HG03457 (cell line): ENCODE data around the gene MAN2A1.

Experiments used
- ATAC-seq: cut with Tn5 transposase; IDR thresholded peaks from one replicate; pipeline ENCODE4 v1.9.1; 2021; ENCODE audit warnings: moderate number of reproducible peaks; ENCODE audit not compliant: unreplicated experiment

Gene MAN2A1

GRCh38 chr5:109704282-109704952, 14.7 kb downstream of the MAN2A1 start:
- ATAC-seq = no peak

GRCh38 chr5:109705596-109705995, 15.9 kb downstream of the MAN2A1 start:
- no peak for ATAC-seq

- ATAC-seq = no peak
These were observed 16.4 kb downstream of the MAN2A1 start for GRCh38 chr5:109706095-109706494.

GRCh38 chr5:109707531-109707930, 17.8 kb downstream of the MAN2A1 start:
- ATAC-seq = no peak

- no peak for ATAC-seq
These were observed 19.1 kb downstream of the MAN2A1 start for GRCh38 chr5:109708813-109709212.

- no peak for ATAC-seq
These were observed 19.5 kb downstream of the MAN2A1 start for GRCh38 chr5:109709225-109709624.

- no peak for ATAC-seq
These were observed 21.9 kb downstream of the MAN2A1 start for GRCh38 chr5:109711673-109712072.

- no peak for ATAC-seq
These were observed 23.7 kb downstream of the MAN2A1 start for GRCh38 chr5:109713453-109713852.

- ATAC-seq = no peak
These were observed 24.9 kb downstream of the MAN2A1 start for GRCh38 chr5:109714592-109714991.

GRCh38 chr5:109718216-109718615, 28.5 kb downstream of the MAN2A1 start:
- no peak for ATAC-seq

GRCh38 chr5:109718632-109719031, 28.9 kb downstream of the MAN2A1 start:
- no peak for ATAC-seq

- ATAC-seq = no peak
These were observed 30.3 kb downstream of the MAN2A1 start for GRCh38 chr5:109719978-109720377.

- ATAC-seq = no peak
These were observed 32.0 kb downstream of the MAN2A1 start for GRCh38 chr5:109721741-109722140.

GRCh38 chr5:109723606-109724005, 33.9 kb downstream of the MAN2A1 start:
- no peak for ATAC-seq

GRCh38 chr5:109725135-109725534, 35.4 kb downstream of the MAN2A1 start:
- ATAC-seq = no peak

GRCh38 chr5:109739741-109740728, 50.3 kb downstream of the MAN2A1 start:
- ATAC-seq = peak; percentile 93

GRCh38 chr5:109740966-109741365, 51.2 kb downstream of the MAN2A1 start:
- no peak for ATAC-seq

- no peak for ATAC-seq
These were observed 51.7 kb downstream of the MAN2A1 start for GRCh38 chr5:109741390-109741789.

GRCh38 chr5:109743041-109743531, 53.4 kb downstream of the MAN2A1 start:
- no peak for ATAC-seq

GRCh38 chr5:109743770-109744212, 54.1 kb downstream of the MAN2A1 start:
- no peak for ATAC-seq

GRCh38 chr5:109744261-109744660, 54.5 kb downstream of the MAN2A1 start:
- no peak for ATAC-seq

GRCh38 chr5:109748546-109748945, 58.8 kb downstream of the MAN2A1 start:
- ATAC-seq = no peak
